DOHH2 (cell line): ENCODE measurements around the gene LEFTY2.

Experiments
- H3F3A ChIP-seq: fragments of 200-600 bp; sonication (generic), shearing (Covaris generic); 2 replicates; pipeline ENCODE4 v1.6.0; 2016; ENCODE audit warnings: antibody characterized with exemption, mild to moderate bottlenecking; ENCODE audit not compliant: control insufficient read depth, insufficient read depth
- H3K27ac ChIP-seq: fragments of 200-600 bp; sonication (generic); 2 replicates; pipeline ENCODE4 v1.5.1; 2014; ENCODE audit warnings: low read depth, mild to moderate bottlenecking, low read length, moderate library complexity
- H3K27me3 ChIP-seq: fragments of 200-600 bp; sonication (generic); 2 replicates; pipeline ENCODE4 v1.6.1; 2014; ENCODE audit warnings: mild to moderate bottlenecking, low read length, mixed read lengths; ENCODE audit not compliant: control insufficient read depth
- H3K36me3 ChIP-seq: fragments of 200-600 bp; sonication (generic); 2 replicates; pipeline ENCODE4 v1.6.1; 2014; ENCODE audit warnings: mild to moderate bottlenecking, low read length, moderate library complexity, mixed read lengths; ENCODE audit not compliant: control insufficient read depth
- H3K4me1 ChIP-seq: fragments of 200-600 bp; sonication (generic); 2 replicates; pipeline ENCODE4 v1.6.1; 2014; ENCODE audit warnings: mild to moderate bottlenecking, low read length, mixed read lengths; ENCODE audit not compliant: control insufficient read depth
- H3K4me2 ChIP-seq: fragments of 200-600 bp; sonication (generic); 2 replicates; pipeline ENCODE4 v1.6.0; 2014; ENCODE audit warnings: mild to moderate bottlenecking, low read length, moderate library complexity
- H3K4me3 ChIP-seq: fragments of 200-600 bp; sonication (generic); 2 replicates; pipeline ENCODE4 v1.5.1; 2014; ENCODE audit warnings: mild to moderate bottlenecking, low read length, mixed read lengths
- H3K79me2 ChIP-seq: fragments of 200-600 bp; sonication (generic); 2 replicates; pipeline ENCODE4 v1.6.1; 2014; ENCODE audit warnings: mild to moderate bottlenecking, low read length, mixed read lengths; ENCODE audit not compliant: control insufficient read depth
- H3K9me2 ChIP-seq: fragments of 200-600 bp; sonication (generic); replicated peaks from 2 replicates; pipeline ENCODE4 v1.6.1; 2014; ENCODE audit warnings: mild to moderate bottlenecking, low read length, mixed read lengths; ENCODE audit not compliant: control insufficient read depth
- H3K9me3 ChIP-seq: fragments of 200-600 bp; sonication (generic); 2 replicates; pipeline ENCODE4 v1.6.1; 2014; ENCODE audit warnings: antibody characterized with exemption, low read length, mixed read lengths; ENCODE audit not compliant: control insufficient read depth, insufficient read depth
- H4K20me1 ChIP-seq: fragments of 200-600 bp; sonication (generic); 2 replicates; pipeline ENCODE4 v1.6.0; 2014; ENCODE audit warnings: low read depth, mild to moderate bottlenecking, antibody characterized with exemption, low read length, moderate library complexity; ENCODE audit not compliant: control insufficient read depth, insufficient read depth
- EZH2phosphoT487 ChIP-seq: fragments of 200-600 bp; sonication (generic); IDR thresholded peaks from 2 replicates; pipeline ENCODE4 v1.6.1; 2017; ENCODE audit warnings: borderline replicate concordance, mild to moderate bottlenecking, antibody characterized with exemption, low read length, moderate library complexity, mixed read lengths
- TF ChIP-seq, protein P1 (sequence below): fragments of 200-600 bp; sonication (generic); IDR thresholded peaks from one replicate; pipeline ENCODE4 v1.5.1; 2014; ENCODE audit warnings: antibody characterized with exemption, mild to moderate bottlenecking, low read depth, low read length; ENCODE audit not compliant: poor library complexity, severe bottlenecking

Gene LEFTY2

DNA sequence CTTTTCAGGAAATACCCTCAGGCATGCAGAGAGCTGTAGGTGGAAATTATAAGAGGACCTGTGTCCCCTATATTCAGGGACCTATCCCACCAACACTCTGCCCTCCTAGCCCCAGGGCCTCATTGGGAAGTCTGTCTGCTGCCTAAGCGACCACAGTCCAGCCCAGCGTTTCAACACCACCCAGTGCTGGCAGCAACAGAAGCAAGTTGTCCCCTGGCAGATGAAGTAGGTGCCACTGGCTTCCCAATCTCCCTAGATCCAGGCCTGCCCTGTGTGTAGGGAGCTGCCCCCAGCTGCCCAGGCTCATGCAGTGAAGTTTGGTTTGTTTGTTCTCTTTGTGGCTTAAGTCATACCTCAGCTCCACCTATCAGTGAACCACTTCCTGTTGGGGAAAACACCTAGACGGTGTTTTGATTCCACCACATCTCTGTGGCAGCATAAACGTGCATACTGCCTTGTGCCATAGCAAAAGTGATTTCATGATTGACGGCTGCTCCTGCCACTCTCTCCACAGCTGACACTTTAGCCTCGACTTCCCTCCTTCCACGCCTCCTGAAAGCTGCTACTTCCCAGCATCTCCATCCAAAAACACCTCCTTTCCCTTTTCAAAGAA lies 44.0 kb downstream of the LEFTY2 start:
- no peaks in the 10 kb centered on the region for H3K9me2 ChIP-seq
- H3K4me2 ChIP-seq = peak overlapping the region; percentile 60
- peaks cover 19% of the 10 kb centered on the region for H3K4me1 ChIP-seq
- no peaks in the 10 kb centered on the region for H3F3A ChIP-seq
- H3K27me3 ChIP-seq = no peaks in the 10 kb centered on the region
- H4K20me1 ChIP-seq = no peaks in the 10 kb centered on the region
- H3K27ac ChIP-seq = no peak overlapping the region
- no peaks in the 10 kb centered on the region for H3K9me3 ChIP-seq
- no peaks in the 10 kb centered on the region for H3K79me2 ChIP-seq
- TF ChIP-seq, protein P1, sequence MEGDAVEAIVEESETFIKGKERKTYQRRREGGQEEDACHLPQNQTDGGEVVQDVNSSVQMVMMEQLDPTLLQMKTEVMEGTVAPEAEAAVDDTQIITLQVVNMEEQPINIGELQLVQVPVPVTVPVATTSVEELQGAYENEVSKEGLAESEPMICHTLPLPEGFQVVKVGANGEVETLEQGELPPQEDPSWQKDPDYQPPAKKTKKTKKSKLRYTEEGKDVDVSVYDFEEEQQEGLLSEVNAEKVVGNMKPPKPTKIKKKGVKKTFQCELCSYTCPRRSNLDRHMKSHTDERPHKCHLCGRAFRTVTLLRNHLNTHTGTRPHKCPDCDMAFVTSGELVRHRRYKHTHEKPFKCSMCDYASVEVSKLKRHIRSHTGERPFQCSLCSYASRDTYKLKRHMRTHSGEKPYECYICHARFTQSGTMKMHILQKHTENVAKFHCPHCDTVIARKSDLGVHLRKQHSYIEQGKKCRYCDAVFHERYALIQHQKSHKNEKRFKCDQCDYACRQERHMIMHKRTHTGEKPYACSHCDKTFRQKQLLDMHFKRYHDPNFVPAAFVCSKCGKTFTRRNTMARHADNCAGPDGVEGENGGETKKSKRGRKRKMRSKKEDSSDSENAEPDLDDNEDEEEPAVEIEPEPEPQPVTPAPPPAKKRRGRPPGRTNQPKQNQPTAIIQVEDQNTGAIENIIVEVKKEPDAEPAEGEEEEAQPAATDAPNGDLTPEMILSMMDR = no peak
- no peak for TF ChIP-seq EZH2phosphoT487
- H3K4me3 ChIP-seq = peak overlapping the region; percentile 40
- H3K36me3 ChIP-seq = no peaks in the 10 kb centered on the region

DNA sequence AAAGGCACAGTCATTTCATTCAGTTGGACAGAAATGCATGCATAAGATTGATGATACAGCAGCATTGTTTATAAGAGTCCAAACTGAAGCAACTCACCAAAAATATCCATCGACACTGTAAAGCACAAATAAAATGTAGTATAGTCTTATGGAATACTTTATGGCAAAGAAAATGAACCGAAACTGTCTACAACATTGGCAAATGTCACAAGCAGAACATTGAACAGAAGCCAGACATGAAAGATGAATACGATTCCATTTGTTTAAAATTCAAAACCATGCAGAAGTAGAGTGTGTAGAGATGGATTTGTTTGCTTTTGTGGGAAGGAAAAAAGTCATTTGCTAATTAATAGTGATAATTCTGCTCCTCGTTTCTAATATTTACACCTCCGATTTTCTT lies 44.5 kb downstream of the LEFTY2 start:
- Histone ChIP-seq H3K36me3 (no peaks in the 10 kb centered on the region), H3K4me3 (peak overlapping the region; percentile 40; the same call in 1 of the 2 replicates), H3K79me2 (no peaks in the 10 kb centered on the region), H3F3A (no peaks in the 10 kb centered on the region), H3K4me1 (peaks cover 19% of the 10 kb centered on the region), H3K9me3 (no peaks in the 10 kb centered on the region), H3K4me2 (peak overlapping the region; percentile 60), H3K27me3 (no peaks in the 10 kb centered on the region), H4K20me1 (no peaks in the 10 kb centered on the region), H3K27ac (no peak overlapping the region), H3K9me2 (no peaks in the 10 kb centered on the region)
- TF ChIP-seq, protein P1 = no peak
- no peak for TF ChIP-seq EZH2phosphoT487

GRCh38 chr1:225892307-225892706 lies 48.7 kb downstream of the LEFTY2 start:
- Histone ChIP-seq H3K36me3 (no peaks in the 10 kb centered on the region), H3K9me2 (no peaks in the 10 kb centered on the region), H3K27ac (no peak overlapping the region), H3K79me2 (no peaks in the 10 kb centered on the region), H3F3A (no peaks in the 10 kb centered on the region), H4K20me1 (no peaks in the 10 kb centered on the region), H3K4me2 (no peak overlapping the region), H3K27me3 (no peaks in the 10 kb centered on the region), H3K4me3 (no peak overlapping the region), H3K9me3 (no peaks in the 10 kb centered on the region), H3K4me1 (peaks cover 9% of the 10 kb centered on the region)
- TF ChIP-seq, protein P1 = no peak
- no peak for TF ChIP-seq EZH2phosphoT487
